GM21619 (cell line): ENCODE results near the gene ZNF160.
"Not testable (repeated sequence)": the region's sequence is repeated elsewhere in the genome, so short reads cannot be mapped to it uniquely, and the experiment has no call there.

Experiments
- ATAC-seq: cut with Tn5 transposase; IDR thresholded peaks from one replicate; pipeline ENCODE4 v1.9.1; 2021; ENCODE audit not compliant: unreplicated experiment

Gene ZNF160

GRCh38 chr19:53103234-53104203 is at the start of gene ZNF160:
Gene ZNF160 (minus strand): TSS chr19:53103422. CDS start chr19:53086276, 17,146 bp downstream.
- peak; percentile 94 for ATAC-seq

- ATAC-seq: no peak
These were observed 44.4 kb upstream of the ZNF160 start for GRCh38 chr19:53147645-53148044.

GRCh38 chr19:53140351-53140750 is 37.1 kb upstream of the ZNF160 start:
- ATAC-seq: no peak

GRCh38 chr19:53136432-53136831 is 33.2 kb upstream of the ZNF160 start:
- no peak for ATAC-seq

GRCh38 chr19:53132141-53132991 is 29.1 kb upstream of the ZNF160 start, which contains the start of gene ZNF415:
Gene ZNF415 (minus strand): TSS chr19:53132910. CDS start chr19:53122676, 10,234 bp downstream.
- ATAC-seq: no peak

GRCh38 chr19:53131727-53132126 is 28.5 kb upstream of the ZNF160 start:
- ATAC-seq: no peak

- ATAC-seq: no peak
These were observed 27.9 kb upstream of the ZNF160 start for GRCh38 chr19:53131085-53131590.

GRCh38 chr19:53130506-53130905 is 27.3 kb upstream of the ZNF160 start:
- ATAC-seq: no peak

GRCh38 chr19:53126733-53127526 is 23.7 kb upstream of the ZNF160 start:
- not testable (repeated sequence) for ATAC-seq

GRCh38 chr19:53123400-53123799 is 20.2 kb upstream of the ZNF160 start:
- ATAC-seq: no peak

GRCh38 chr19:53112286-53112685 is 9.1 kb upstream of the ZNF160 start:
- no peak for ATAC-seq

- no peak for ATAC-seq
These were observed 6.3 kb upstream of the ZNF160 start for GRCh38 chr19:53109527-53109926.

GRCh38 chr19:53102756-53103233 is 427 bp downstream of the ZNF160 start:
- no peak for ATAC-seq

- ATAC-seq: no peak
These were observed 941 bp downstream of the ZNF160 start for GRCh38 chr19:53102206-53102755.

- ATAC-seq: no peak
These were observed 1.7 kb downstream of the ZNF160 start for GRCh38 chr19:53101518-53101917.

- not testable (repeated sequence) for ATAC-seq
These were observed 4.7 kb downstream of the ZNF160 start for GRCh38 chr19:53098570-53098969.

GRCh38 chr19:53096982-53097690 is 6.1 kb downstream of the ZNF160 start:
- not testable (repeated sequence) for ATAC-seq

- ATAC-seq: not testable (repeated sequence)
These were observed 6.6 kb downstream of the ZNF160 start for GRCh38 chr19:53096579-53096978.
